ENCODE results near the gene ATG16L2. TPM values are rescaled to one million over a fixed set of nuclear protein-coding genes. Genes with fewer than 3 reads are reported as not detected.

The ATG16L2 gene
- total RNA-seq, 2 donors from 2014 or later = 43.5 to 51.3 TPM

DNA sequence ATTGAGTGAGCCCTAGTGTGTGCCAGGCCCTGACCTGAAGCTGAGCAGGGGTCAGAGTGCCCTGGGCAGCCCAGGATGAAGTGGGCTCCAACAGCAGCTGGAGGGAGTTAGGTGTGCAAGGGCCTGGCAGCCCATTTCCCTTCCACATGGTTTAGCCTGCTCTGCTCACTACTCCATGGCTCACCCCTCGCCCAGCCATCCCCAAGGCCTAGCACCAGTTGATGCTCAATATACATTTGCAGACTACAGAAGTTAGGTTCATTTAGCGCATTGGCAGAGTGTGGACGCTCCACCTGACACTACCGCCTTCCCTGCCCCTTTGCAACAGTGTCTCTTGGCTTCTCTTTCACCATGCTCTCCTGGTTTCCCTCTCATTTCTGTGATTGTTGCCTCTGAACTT, 3.8 kb downstream of the ATG16L2 start:
- Histone ChIP-seq H3K4me3 (no peak overlapping the region), H3K27ac (no peak overlapping the region), H3K4me1 (peaks cover 20% of the 10 kb centered on the region), H3K9me3 (no peaks in the 10 kb centered on the region), H3K27me3 (no peaks in the 10 kb centered on the region), H3K9ac (ENCODE audit: low read depth in 2 of 2, low read length in 2 of 2) (no peak overlapping the region), H3K36me3 (no peaks in the 10 kb centered on the region)
- no peak for DNase-seq
- intact Hi-C loops (cut with DNase I) = no loop called here
- no peak for TF ChIP-seq CTCF (IDR thresholded peaks at IDR 0.05)

DNA sequence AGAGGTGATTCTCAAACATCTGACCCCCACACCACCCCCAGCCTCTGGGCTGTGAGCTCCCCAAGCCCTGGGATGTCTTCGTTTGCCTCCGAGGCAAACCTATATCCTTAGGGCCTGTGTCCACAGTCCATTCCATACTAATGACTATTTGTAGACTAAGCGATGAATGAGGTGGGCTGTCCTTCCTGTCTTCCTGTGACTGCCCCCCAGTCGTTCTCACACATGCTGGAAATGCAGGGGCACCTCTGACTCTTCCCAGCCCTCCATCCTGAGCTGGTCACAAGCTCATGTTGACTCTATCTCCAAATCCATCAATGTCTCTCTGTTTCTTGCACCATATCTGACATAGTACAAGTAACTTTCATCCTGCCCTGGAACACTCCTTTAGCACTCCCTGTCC, 4.8 kb downstream of the ATG16L2 start:
- no peak overlapping the region for H3K27ac ChIP-seq
- no peaks in the 10 kb centered on the region for H3K36me3 ChIP-seq
- H3K4me3 ChIP-seq = no peak overlapping the region
- intact Hi-C loops (cut with DNase I) = no loop called here
- peaks cover 13% of the 10 kb centered on the region for H3K4me1 ChIP-seq
- DNase-seq = no peak
- no peak overlapping the region for H3K9ac ChIP-seq (ENCODE audit: low read depth in 2 of 2, low read length in 2 of 2)
- no peaks in the 10 kb centered on the region for H3K27me3 ChIP-seq
- no peaks in the 10 kb centered on the region for H3K9me3 ChIP-seq
- TF ChIP-seq CTCF (IDR thresholded peaks at IDR 0.05) = no peak

- Histone ChIP-seq H3K27ac (no peak overlapping the region), H3K27me3 (no peaks in the 10 kb centered on the region), H3K36me3 (no peaks in the 10 kb centered on the region), H3K9ac (ENCODE audit: low read depth in 2 of 2, low read length in 2 of 2) (peak overlapping the region in 1 of 2 donors; percentile 21), H3K9me3 (no peaks in the 10 kb centered on the region), H3K4me3 (no peak overlapping the region), H3K4me1 (peaks cover 10% of the 10 kb centered on the region)
- intact Hi-C loops (cut with DNase I) = no loop called here
- TF ChIP-seq CTCF (IDR thresholded peaks at IDR 0.05) = no peak
- DNase-seq = no peak
These were observed 6.4 kb downstream of the ATG16L2 start for GRCh38 chr11:72820439-72821139.

DNA sequence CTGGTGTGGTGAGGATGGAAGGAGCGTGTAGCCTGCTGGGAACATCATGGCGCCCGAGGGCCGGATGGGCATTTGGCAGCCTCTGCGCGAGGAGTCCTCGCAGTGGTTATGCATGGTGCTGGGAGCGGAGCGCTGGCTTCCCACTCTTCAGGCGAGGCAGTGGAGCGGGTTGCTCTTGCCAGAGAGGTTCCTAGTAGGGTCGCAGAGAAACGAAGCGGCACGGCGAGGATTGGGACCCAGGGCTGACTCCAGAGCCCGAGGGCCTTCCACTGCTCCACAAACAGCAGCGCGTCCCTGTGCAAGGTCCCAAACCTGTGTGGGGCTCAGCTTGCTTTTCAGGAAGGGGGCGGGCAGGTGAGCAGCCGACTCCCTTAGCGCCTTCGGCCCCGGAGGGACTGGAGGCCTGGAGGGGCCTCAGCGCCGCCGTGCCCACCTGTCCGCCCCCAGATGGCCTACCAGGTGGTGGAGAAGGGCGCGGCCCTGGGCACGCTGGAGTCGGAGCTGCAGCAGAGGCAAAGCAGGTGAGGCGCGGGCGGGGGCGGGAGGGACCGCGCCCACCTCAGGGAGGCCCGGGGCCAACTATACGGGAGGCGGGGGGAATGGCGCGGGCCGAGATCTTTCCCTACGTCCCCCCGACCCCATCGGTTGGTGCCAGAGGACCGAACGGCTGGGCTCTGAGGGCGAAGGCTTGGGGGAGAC, 7.2 kb downstream of the ATG16L2 start:
- peak; percentile 53 for DNase-seq
- no peak for TF ChIP-seq CTCF (IDR thresholded peaks at IDR 0.05)
- Histone ChIP-seq H3K4me3 (peak overlapping the region; percentile 45), H3K36me3 (no peaks in the 10 kb centered on the region), H3K27ac (peak overlapping the region; percentile 16), H3K9me3 (no peaks in the 10 kb centered on the region), H3K9ac (ENCODE audit: low read depth in 2 of 2, low read length in 2 of 2) (peak overlapping the region; percentile 70 to 72), H3K4me1 (peaks cover 8% of the 10 kb centered on the region), H3K27me3 (no peaks in the 10 kb centered on the region)
- intact Hi-C loops (cut with DNase I) = no loop called here

- peak; percentile 92 for DNase-seq
- Histone ChIP-seq H3K9me3 (no peaks in the 10 kb centered on the region), H3K27ac (peak overlapping the region; percentile 16), H3K27me3 (no peaks in the 10 kb centered on the region), H3K36me3 (no peaks in the 10 kb centered on the region), H3K9ac (ENCODE audit: low read depth in 2 of 2, low read length in 2 of 2) (peak overlapping the region; percentile 70 to 72), H3K4me1 (peaks cover 8% of the 10 kb centered on the region), H3K4me3 (peak overlapping the region; percentile 45)
- TF ChIP-seq CTCF (IDR thresholded peaks at IDR 0.05) = no peak
- intact Hi-C loops (cut with DNase I) = no loop called here
These were observed 7.9 kb downstream of the ATG16L2 start for GRCh38 chr11:72821920-72822799.

Data from colonic mucosa (tissue), 4 donors.